RWPE1 (cell line): ENCODE measurements around the gene STH.

Experiments used
- CTCF ChIA-PET: fragments of 350-600 bp; sonication (Branson Sonifier 250); formaldehyde crosslinking; extraction: SDS; loops from one replicate; lab custom pipeline; 2021; lab: Yijun Ruan, JAX
- POLR2A ChIA-PET: fragments of 400-600 bp; formaldehyde crosslinking; extraction: SDS; loops from one replicate; lab custom pipeline; 2020; ENCODE audit warnings: antibody characterized with exemption; ENCODE audit not compliant: low non-redundant PET; lab: Yijun Ruan, JAX
- DNase-seq: peaks from one replicate; pipeline ENCODE4 v3.0.0; 2012; ENCODE audit warnings: low spot score
- H3K27ac ChIP-seq: fragments of 450-650 bp; 2 replicates; pipeline ENCODE4 v1.5.1; 2017
- CTCF ChIP-seq: fragments of 450-650 bp; conservative IDR thresholded peaks from 2 replicates; pipeline ENCODE4 v1.5.1; 2017; ENCODE audit warnings: low read depth, mild to moderate bottlenecking

The STH gene

GRCh38 chr17:45986056-45986455, 13.0 kb upstream of the STH start:
- CTCF ChIA-PET: no interaction called here
- POLR2A ChIA-PET: no interaction called here
- H3K27ac ChIP-seq: no peak overlapping the region
- TF ChIP-seq CTCF: no peak
- DNase-seq: no peak

- H3K27ac ChIP-seq: no peak overlapping the region
- ChIA-PET CTCF (no interaction called here), POLR2A (no interaction called here)
- DNase-seq: no peak
- TF ChIP-seq CTCF: no peak
Observed at GRCh38 chr17:45987706-45988105, 11.3 kb upstream of the STH start.

GRCh38 chr17:45989759-45990158, 9.3 kb upstream of the STH start:
- no peak for TF ChIP-seq CTCF
- no peak overlapping the region for H3K27ac ChIP-seq
- no peak for DNase-seq
- ChIA-PET POLR2A (no interaction called here), CTCF (no interaction called here)

- TF ChIP-seq CTCF: no peak
- POLR2A ChIA-PET: no interaction called here
- no peak for DNase-seq
- no peak overlapping the region for H3K27ac ChIP-seq
- CTCF ChIA-PET: no interaction called here
Observed at GRCh38 chr17:45990886-45991285, 8.2 kb upstream of the STH start.

- H3K27ac ChIP-seq: no peak overlapping the region
- no peak for DNase-seq
- POLR2A ChIA-PET: no interaction called here
- CTCF ChIA-PET: no interaction called here
- no peak for TF ChIP-seq CTCF
Observed at GRCh38 chr17:45991341-45991740, 7.7 kb upstream of the STH start.

- ChIA-PET CTCF (no interaction called here), POLR2A (no interaction called here)
- TF ChIP-seq CTCF: no peak
- DNase-seq: no peak
- H3K27ac ChIP-seq: no peak overlapping the region
Observed at GRCh38 chr17:45992175-45992574, 6.9 kb upstream of the STH start.

- CTCF ChIA-PET: interaction anchor here (0.6 kb wide), 1 partner anchor 25 kb away, joined by 3 read pairs; no protein-coding TSS in a partner anchor
- POLR2A ChIA-PET: no interaction called here
- DNase-seq: no peak
- H3K27ac ChIP-seq: no peak overlapping the region
- no peak for TF ChIP-seq CTCF
Observed at GRCh38 chr17:45992904-45993303, 6.1 kb upstream of the STH start.
